Measurements from ENCODE around the gene PRPF19.

PRPF19 gene

GRCh38 chr11:60924906-60925853 is 18.8 kb upstream of the PRPF19 start:
- Histone ChIP-seq H3K36me3 (peaks cover 59% of the 10 kb centered on the region), H3K4me2 (peak overlapping the region; percentile 94), H3K27me3 (peaks cover 44% of the 10 kb centered on the region), H3K27ac (peak overlapping the region; percentile 69), H3K9ac (peak overlapping the region; percentile 79), H4K20me1 (peaks cover 75% of the 10 kb centered on the region), H3K9me3 (no peaks in the 10 kb centered on the region), H3K4me1 (peaks cover 58% of the 10 kb centered on the region), H3K4me3 (peak overlapping the region; percentile 82)
- TF ChIP-seq Cebpa-rat (IDR thresholded peaks at IDR 0.05), result no peak

DNA sequence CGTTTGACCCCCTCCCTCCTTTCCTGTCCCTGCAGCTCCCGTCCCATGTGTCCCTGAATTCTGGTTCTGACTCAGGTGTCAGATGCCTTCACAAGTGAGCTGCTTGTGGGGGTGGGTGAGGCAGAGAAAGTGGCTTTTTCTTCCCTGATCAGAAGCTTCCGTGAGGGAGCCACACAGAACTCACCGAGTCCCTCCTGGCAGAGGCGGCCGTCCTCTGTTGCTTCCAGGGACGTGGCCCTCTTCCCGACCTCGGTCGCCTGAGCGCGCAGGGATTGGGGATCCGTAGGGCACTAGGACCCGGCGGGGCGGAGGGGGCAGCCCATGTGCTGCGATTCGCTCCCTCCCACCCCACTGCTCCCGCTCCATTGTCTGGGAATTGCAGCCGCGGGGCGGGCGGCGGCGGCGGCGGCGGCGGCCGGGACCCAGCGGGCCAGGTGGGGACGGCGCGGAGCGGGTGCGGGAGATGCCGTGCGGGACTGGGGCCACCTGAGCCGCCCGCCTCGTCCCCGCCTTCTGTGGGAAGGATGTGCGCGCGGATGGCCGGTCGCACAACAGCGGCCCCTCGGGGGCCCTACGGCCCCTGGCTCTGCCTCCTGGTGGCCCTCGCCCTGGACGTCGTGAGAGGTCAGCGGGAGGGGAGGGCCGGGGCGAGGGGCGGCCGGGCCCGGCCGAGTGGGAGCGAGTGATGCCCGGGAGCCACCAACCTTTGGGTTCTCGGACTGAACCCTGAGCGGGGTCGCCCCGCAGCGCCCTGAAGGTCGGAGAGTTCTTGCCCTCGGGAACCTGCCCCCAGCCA is 17.9 kb upstream of the PRPF19 start, which contains the start of gene TMEM132A:
Gene TMEM132A, plus strand, starts transcription at position 351 of the 796 bp plus-strand sequence. Its CDS starts 174 bp downstream, at position 525.
- H3K27ac ChIP-seq, result peak within 1 kb of the TSS; percentile 69
- peak within 1 kb of the TSS; percentile 79 for H3K9ac ChIP-seq
- no peak for TF ChIP-seq Cebpa-rat (IDR thresholded peaks at IDR 0.05)

DNA sequence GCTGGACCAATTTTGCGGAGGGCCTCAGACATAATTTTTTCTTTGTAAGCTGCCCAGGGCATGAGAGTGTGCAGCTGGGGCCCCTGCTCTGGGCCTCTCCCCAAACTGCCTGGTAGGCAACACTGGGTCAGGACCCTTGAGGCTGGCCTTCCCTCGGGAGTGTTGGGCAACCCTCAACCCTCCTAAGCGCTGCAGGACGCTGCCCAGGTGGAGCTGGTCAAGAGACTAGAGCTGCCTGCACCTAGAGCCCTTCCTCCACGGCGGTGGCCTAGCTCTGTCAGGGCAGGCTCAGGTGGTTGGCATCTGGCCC is 17.4 kb upstream of the PRPF19 start:
- Histone ChIP-seq H3K4me1 (peaks cover 59% of the 10 kb centered on the region), H3K9me3 (no peaks in the 10 kb centered on the region), H4K20me1 (peaks cover 90% of the 10 kb centered on the region), H3K9ac (peak overlapping the region; percentile 79; the same call in 1 of the 2 replicates), H3K27me3 (peaks cover 44% of the 10 kb centered on the region), H3K36me3 (peaks cover 61% of the 10 kb centered on the region), H3K4me2 (peak overlapping the region; percentile 94), H3K27ac (0 out of 2 replicates have a peak overlapping the region, but pooled peaks have one; percentile 69), H3K4me3 (peak overlapping the region; percentile 82)
- TF ChIP-seq Cebpa-rat (IDR thresholded peaks at IDR 0.05), result no peak

More for the DNA sequence above, 17.9 kb upstream of the PRPF19 start, which contains the start of gene TMEM132A:
- Histone ChIP-seq H3K4me1 (peaks cover 58% of the 10 kb centered on the region), H3K4me3 (peak within 1 kb of the TSS; percentile 82), H3K36me3 (peaks cover 59% of the 10 kb centered on the region), H3K4me2 (peak within 1 kb of the TSS; percentile 94), H3K27me3 (peaks cover 44% of the 10 kb centered on the region), H4K20me1 (peaks cover 84% of the 10 kb centered on the region), H3K9me3 (no peaks in the 10 kb centered on the region)

DNA sequence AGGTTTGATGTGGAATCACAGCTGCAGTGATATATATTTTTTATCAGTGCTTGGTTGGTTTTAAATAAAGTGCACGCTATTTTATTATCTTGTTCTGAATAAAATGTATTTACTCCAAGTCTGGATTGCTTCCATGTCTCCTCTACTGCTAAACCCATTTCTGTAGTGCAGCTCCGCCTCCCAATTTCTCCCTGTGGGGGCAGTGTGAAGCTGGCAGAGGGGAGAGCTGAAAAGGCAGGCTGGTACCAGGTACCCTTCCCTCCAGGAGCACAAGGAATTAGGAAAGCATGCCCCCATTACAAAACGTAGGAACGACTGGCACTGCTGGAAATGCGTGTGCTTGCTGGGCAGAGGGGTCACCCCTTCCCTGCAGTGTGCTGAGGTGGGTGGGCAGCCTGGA is 16.9 kb upstream of the PRPF19 start:
- H3K4me1 ChIP-seq, result peaks cover 63% of the 10 kb centered on the region
- H3K9ac ChIP-seq, result peak overlapping the region; percentile 79; the same call in 1 of the 2 replicates
- no peak overlapping the region for H3K4me3 ChIP-seq
- peaks cover 44% of the 10 kb centered on the region for H3K27me3 ChIP-seq
- H4K20me1 ChIP-seq, result peaks cover 94% of the 10 kb centered on the region
- H3K36me3 ChIP-seq, result peaks cover 62% of the 10 kb centered on the region
- no peak for TF ChIP-seq Cebpa-rat (IDR thresholded peaks at IDR 0.05)
- H3K27ac ChIP-seq, result no peak overlapping the region
- H3K9me3 ChIP-seq, result no peaks in the 10 kb centered on the region
- H3K4me2 ChIP-seq, result peak overlapping the region; percentile 94

DNA sequence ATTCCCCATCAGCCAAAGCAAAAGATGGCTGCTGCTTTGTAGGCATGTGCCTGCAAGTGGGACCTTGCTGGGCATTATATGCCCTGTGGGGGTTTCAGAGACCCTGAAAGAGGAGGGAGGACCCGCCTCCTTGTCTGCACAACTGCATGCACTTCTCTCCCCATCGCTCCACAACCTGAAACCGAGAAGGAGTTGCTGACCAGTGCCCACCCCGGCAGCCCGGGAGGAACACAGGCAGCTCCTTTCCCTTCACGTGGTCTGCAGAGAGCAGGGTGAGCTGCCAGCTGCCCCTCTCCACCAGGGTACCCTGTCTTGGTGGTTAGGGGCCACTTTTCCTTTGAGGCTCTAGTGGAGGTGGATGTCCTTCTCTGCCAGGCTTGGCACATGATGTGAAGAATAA is 16.5 kb upstream of the PRPF19 start:
- no peak overlapping the region for H3K4me3 ChIP-seq
- H3K4me2 ChIP-seq, result peak overlapping the region; percentile 94
- H3K9me3 ChIP-seq, result no peaks in the 10 kb centered on the region
- H3K36me3 ChIP-seq, result peaks cover 62% of the 10 kb centered on the region
- no peak overlapping the region for H3K9ac ChIP-seq
- no peak for TF ChIP-seq Cebpa-rat (IDR thresholded peaks at IDR 0.05)
- peaks cover 63% of the 10 kb centered on the region for H3K4me1 ChIP-seq
- H3K27me3 ChIP-seq, result peaks cover 44% of the 10 kb centered on the region
- peaks cover 98% of the 10 kb centered on the region for H4K20me1 ChIP-seq
- H3K27ac ChIP-seq, result no peak overlapping the region

DNA sequence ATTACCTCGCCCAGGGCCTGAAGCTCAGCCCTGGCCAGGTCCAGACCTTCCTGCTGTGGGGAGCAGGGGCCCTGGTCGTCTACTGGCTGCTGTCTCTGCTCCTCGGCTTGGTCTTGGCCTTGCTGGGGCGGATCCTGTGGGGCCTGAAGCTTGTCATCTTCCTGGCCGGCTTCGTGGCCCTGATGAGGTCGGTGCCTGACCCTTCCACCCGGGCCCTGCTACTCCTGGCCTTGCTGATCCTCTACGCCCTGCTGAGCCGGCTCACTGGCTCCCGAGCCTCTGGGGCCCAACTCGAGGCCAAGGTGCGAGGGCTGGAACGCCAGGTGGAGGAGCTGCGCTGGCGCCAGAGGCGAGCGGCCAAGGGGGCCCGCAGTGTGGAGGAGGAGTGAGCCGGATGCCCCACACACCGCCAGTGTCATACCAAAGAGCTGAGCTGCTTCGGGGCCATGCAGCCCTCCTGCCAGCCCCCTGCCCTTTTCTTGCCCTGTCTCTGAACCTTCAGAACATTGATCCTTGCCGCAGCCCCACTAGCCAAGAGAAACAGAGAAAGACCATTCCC is 15.5 kb upstream of the PRPF19 start:
- H4K20me1 ChIP-seq, result peaks cover 100% of the 10 kb centered on the region
- H3K4me3 ChIP-seq, result no peak overlapping the region
- no peaks in the 10 kb centered on the region for H3K9me3 ChIP-seq
- peak overlapping the region; percentile 94; the same call in 1 of the 2 replicates for H3K4me2 ChIP-seq
- peaks cover 62% of the 10 kb centered on the region for H3K4me1 ChIP-seq
- H3K27ac ChIP-seq, result no peak overlapping the region
- H3K36me3 ChIP-seq, result peaks cover 69% of the 10 kb centered on the region
- no peak for TF ChIP-seq Cebpa-rat (IDR thresholded peaks at IDR 0.05)
- H3K27me3 ChIP-seq, result peaks cover 44% of the 10 kb centered on the region
- H3K9ac ChIP-seq, result 0 out of 2 replicates have a peak overlapping the region, but pooled peaks have one; percentile 20

DNA sequence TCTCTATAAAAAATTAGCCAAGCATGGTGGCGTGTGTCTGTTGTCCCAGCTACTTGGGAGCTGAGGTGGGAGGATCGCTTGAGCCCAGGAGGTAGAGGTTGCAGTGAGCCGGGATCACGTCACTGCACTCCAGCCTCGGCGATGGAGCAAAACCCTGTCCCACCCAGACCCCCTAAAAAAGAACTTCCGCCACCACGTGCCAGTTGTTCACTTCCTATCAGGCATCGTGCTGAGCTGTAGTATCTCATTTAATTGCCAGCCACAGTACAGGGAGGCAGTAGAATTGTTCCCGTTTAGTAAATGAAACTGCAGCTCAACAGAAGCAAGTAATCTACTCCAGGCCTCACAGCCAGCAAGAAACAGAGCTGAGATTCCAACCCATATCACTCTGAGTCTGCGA is 14.9 kb upstream of the PRPF19 start:
- H3K4me2 ChIP-seq, result no peak overlapping the region
- peaks cover 44% of the 10 kb centered on the region for H3K27me3 ChIP-seq
- H3K9ac ChIP-seq, result no peak overlapping the region
- TF ChIP-seq Cebpa-rat (IDR thresholded peaks at IDR 0.05), result no peak
- H3K4me3 ChIP-seq, result no peak overlapping the region
- H3K27ac ChIP-seq, result no peak overlapping the region
- H3K9me3 ChIP-seq, result no peaks in the 10 kb centered on the region
- H3K36me3 ChIP-seq, result peaks cover 69% of the 10 kb centered on the region
- H3K4me1 ChIP-seq, result peaks cover 68% of the 10 kb centered on the region
- peaks cover 100% of the 10 kb centered on the region for H4K20me1 ChIP-seq

- no peaks in the 10 kb centered on the region for H3K9me3 ChIP-seq
- H3K27ac ChIP-seq, result no peak overlapping the region
- no peak for TF ChIP-seq Cebpa-rat (IDR thresholded peaks at IDR 0.05)
- H3K9ac ChIP-seq, result no peak overlapping the region
- H3K4me3 ChIP-seq, result no peak overlapping the region
- H3K36me3 ChIP-seq, result peaks cover 69% of the 10 kb centered on the region
- peaks cover 96% of the 10 kb centered on the region for H4K20me1 ChIP-seq
- no peak overlapping the region for H3K4me2 ChIP-seq
- H3K27me3 ChIP-seq, result peaks cover 31% of the 10 kb centered on the region
- H3K4me1 ChIP-seq, result peaks cover 67% of the 10 kb centered on the region
These were observed 13.6 kb upstream of the PRPF19 start for GRCh38 chr11:60919956-60920355.

- H3K4me1 ChIP-seq, result peaks cover 62% of the 10 kb centered on the region
- TF ChIP-seq Cebpa-rat (IDR thresholded peaks at IDR 0.05), result no peak
- H3K4me3 ChIP-seq, result no peak overlapping the region
- H4K20me1 ChIP-seq, result peaks cover 89% of the 10 kb centered on the region
- no peaks in the 10 kb centered on the region for H3K9me3 ChIP-seq
- no peak overlapping the region for H3K9ac ChIP-seq
- H3K27ac ChIP-seq, result no peak overlapping the region
- peaks cover 25% of the 10 kb centered on the region for H3K27me3 ChIP-seq
- no peak overlapping the region for H3K4me2 ChIP-seq
- peaks cover 69% of the 10 kb centered on the region for H3K36me3 ChIP-seq
These were observed 12.9 kb upstream of the PRPF19 start for GRCh38 chr11:60919320-60919719.

Measured in BLaER1 (cell line).